Panc1 (cell line): ENCODE results near the gene CGNL1. TPM values are rescaled to one million over a fixed set of nuclear protein-coding genes. Genes with fewer than 3 reads are reported as not detected.

Source experiments
- ATAC-seq: fragments of 200-7000 bp; cut with Tn5 transposase; 2 replicates; pipeline ENCODE4 v1.9.1; 2020; ENCODE audit warnings: mild to moderate bottlenecking, moderate library complexity
- BruUV-seq: library from RNA; stranded (reverse); fragments of 400-500 nt; replicated peaks from 2 replicates; lab custom pipeline; 2021; lab: Mats Ljungman, UMichigan
- CTCF ChIA-PET: fragments of 300-600 bp; sonication (Branson Sonifier 250); formaldehyde crosslinking; loops from one replicate; lab custom pipeline; 2022; ENCODE audit warnings: antibody characterized with exemption; lab: Charles Lee
- POLR2A ChIA-PET: fragments of 300-600 bp; sonication (Branson Sonifier 250); formaldehyde crosslinking; loops from one replicate; lab custom pipeline; 2022; ENCODE audit warnings: antibody characterized with exemption; lab: Charles Lee
- DNase-seq: peaks from one replicate; pipeline ENCODE4 v3.0.0-alpha.2; 2010; ENCODE audit warnings: low read depth, low spot score
- H3K27ac ChIP-seq: 2 replicates; pipeline ENCODE4 v1.5.1; 2011; ENCODE audit warnings: mild to moderate bottlenecking, low read length, inconsistent platforms
- H3K27me3 ChIP-seq: fragments of 200-500 bp; sonication (Bioruptor generic); 2 replicates; pipeline ENCODE4 v1.6.0; 2014; ENCODE audit warnings: low read length, inconsistent platforms; ENCODE audit not compliant: control insufficient read depth, insufficient read depth
- H3K36me3 ChIP-seq: fragments of 200-500 bp; sonication (Bioruptor generic); 2 replicates; pipeline ENCODE4 v1.5.1; 2014; ENCODE audit warnings: inconsistent platforms, mild to moderate bottlenecking, low read length, moderate library complexity; ENCODE audit not compliant: control insufficient read depth, insufficient read depth
- H3K4me1 ChIP-seq: 2 replicates; pipeline ENCODE4 v1.5.1; 2011; ENCODE audit warnings: inconsistent platforms, mild to moderate bottlenecking, low read length, moderate library complexity; ENCODE audit not compliant: control insufficient read depth, insufficient read depth
- H3K4me3 ChIP-seq, 2 experiments: 2 replicates each; pipeline ENCODE4 v1.5.1; 2011 to 2012; ENCODE audit warnings: low read depth in 2 of 2, low read length in 2 of 2, mild to moderate bottlenecking in 2 of 2, inconsistent platforms in 1 of 2, moderate library complexity in 1 of 2
- H3K9me3 ChIP-seq: fragments of 200-500 bp; sonication (Bioruptor generic); 2 replicates; pipeline ENCODE4 v1.5.1; 2014; ENCODE audit warnings: low read depth, mild to moderate bottlenecking, inconsistent platforms, low read length, moderate library complexity; ENCODE audit not compliant: control insufficient read depth, insufficient read depth
- CTCF ChIP-seq: fragments of 450-650 bp; IDR thresholded peaks from 2 replicates; pipeline ENCODE4 v1.5.1; 2017; ENCODE audit warnings: mild to moderate bottlenecking
- TCF7L2 ChIP-seq: IDR thresholded peaks from 2 replicates; pipeline ENCODE4 v1.6.1; 2011; ENCODE audit warnings: mild to moderate bottlenecking, low read depth, low read length, inconsistent platforms
- in situ Hi-C: cut with HindIII; loops from 2 replicates; pipeline ENCODE4 v1.10.0; 2016; ENCODE audit warnings: low sequenced_read_pairs, low pct_unique_long_range_greater_than_20kb
- intact Hi-C: fragments of 100-400 bp; cut with micrococcal nuclease; formaldehyde crosslinking; loops from one replicate; pipeline ENCODE4 v1.10.0; 2022; ENCODE audit not compliant: unreplicated experiment
- total RNA-seq: library from RNA; stranded (reverse); gene quantifications from one replicate; pipeline ENCODE4 v1.2.1, GENCODE V29; 2021; ENCODE audit not compliant: unreplicated experiment

The CGNL1 gene
- total RNA-seq, 1 experiment from 2014 or later: 3.5 TPM

GRCh38 chr15:57600197-57600596 lies 223.9 kb downstream of the CGNL1 start:
- Histone ChIP-seq H3K4me3 (no peak overlapping the region), H3K4me1 (no peaks in the 10 kb centered on the region), H3K36me3 (no peaks in the 10 kb centered on the region), H3K9me3 (no peaks in the 10 kb centered on the region), H3K27ac (no peak overlapping the region), H3K27me3 (peaks cover 5% of the 10 kb centered on the region; the same call in 1 of the 2 replicates)
- CTCF ChIA-PET: no interaction called here
- intact Hi-C loops (no loop called here), in situ Hi-C loops (no loop called here)
- DNase-seq (no peak), ATAC-seq (peak; percentile 64)
- BruUV-seq: no TSS peak
- TF ChIP-seq TCF7L2 (peak; percentile 82), CTCF (no peak)
- POLR2A ChIA-PET: no interaction called here

Other genes with a start within 250 kb of the CGNL1 start
- 1.1 TPM for gene MYZAP, start 215.4 kb downstream of the CGNL1 start, total RNA-seq